ENCODE measurements around the gene MAPK10.

GRCh38 chr4:86117705-86118302 lies 242.0 kb downstream of the MAPK10 start:
- TF ChIP-seq CTCF (IDR thresholded peaks at IDR 0.05) (no peak), EP300 (IDR thresholded peaks at IDR 0.05) (no peak), POLR2A (IDR thresholded peaks at IDR 0.05; ENCODE audit: low read depth) (no peak)
